ENCODE measurements around the gene CACNA1H. TPM values are rescaled to one million over a fixed set of nuclear protein-coding genes. Genes with fewer than 3 reads are reported as not detected.
A peak's percentile ranks its signal among the peaks of the same experiment; 100 is the strongest.

The CACNA1H gene
- total and polyA plus RNA-seq, 9 of the 15 experiments (the other 6 are each of a cell fraction or from before 2014, with no cell fraction given): 0.10 to 0.18 TPM; not detected in 7

- ATAC-seq: peak; percentile 28
- H3K27ac ChIP-seq (ENCODE audit: extremely low read depth, low read depth, low read length): no peak overlapping the region
- H3K36me3 ChIP-seq (ENCODE audit: control insufficient read depth, insufficient read depth, low read length): no peaks in the 10 kb centered on the region
- peaks cover 53 to 96% of the 10 kb centered on the region in 2 experiments; a peak in 4 of 5 replicates for H3K27me3 ChIP-seq (ENCODE audit: control insufficient read depth in 2 of 2, insufficient read depth in 2 of 2, low read length in 2 of 2)
- peak in 3 of 4 experiments; percentile 34 to 59 (median 58) for DNase-seq (ENCODE audit: extremely low read depth in 1 of 4, low spot score in 3 of 4)
- peak overlapping the region in 1 of 2 experiments; percentile 40; a peak in 1 of 4 replicates for H3K9ac ChIP-seq (ENCODE audit: insufficient read depth in 1 of 2, low read depth in 2 of 2, low read length in 2 of 2)
- peaks cover 31% of the 10 kb centered on the region for H4K20me1 ChIP-seq (replicated peaks; ENCODE audit: control insufficient read depth, insufficient read depth, low read length)
- CTCF ChIA-PET (ENCODE audit: low intra/inter-chr PET ratio): no interaction called here
- POLR2A ChIA-PET: interaction anchor here (0.6 kb wide), 1 partner anchor 471 kb away, joined by 4 read pairs; no protein-coding TSS in a partner anchor
- in situ Hi-C loops (cut with MboI): no loop called here
- H3K9me1 ChIP-seq (ENCODE audit: control insufficient read depth, insufficient read depth, low read length): no peaks in the 10 kb centered on the region
- H3K4me3 ChIP-seq: no peak overlapping the region
- no peak for FAIRE-seq
- no TSS peak for BruUV-seq (replicated peaks)
- H3K9me3 ChIP-seq (replicated peaks; ENCODE audit: control insufficient read depth, insufficient read depth, low read depth, low read length): no peaks in the 10 kb centered on the region
- H2AFZ ChIP-seq (ENCODE audit: low read depth, low read length): no peak overlapping the region
- H3K4me1 ChIP-seq (replicated peaks in 1 of 2; ENCODE audit: control insufficient read depth in 2 of 2, insufficient read depth in 2 of 2, low read length in 2 of 2): peaks cover 0 to 86% of the 10 kb centered on the region in 2 experiments; a peak in 2 of 5 replicates
- intact Hi-C loops (cut with micrococcal nuclease): no loop called here
- H3K79me2 ChIP-seq (ENCODE audit: control insufficient read depth, insufficient read depth, low read length): no peaks in the 10 kb centered on the region
- 3% methylated on average over 45 of the region's 56 CpGs for WGBS (ENCODE audit: insufficient coverage, low coverage, missing lambda C conversion rate)
- H3K4me2 ChIP-seq (ENCODE audit: insufficient read depth, low read length): no peak overlapping the region
- TF ChIP-seq FOXP4 (CRISPR knock-in tag; IDR thresholded peaks at IDR 0.05; ENCODE audit: borderline replicate concordance) (no peak), ZBTB40 (IDR thresholded peaks at IDR 0.05) (no peak), ZBTB40 (CRISPR knock-in tag; IDR thresholded peaks at IDR 0.05) (no peak), TAL1 (IDR thresholded peaks at IDR 0.05) (no peak), NR2C2 (CRISPR knock-in tag; IDR thresholded peaks at IDR 0.05) (0 out of 2 replicates have a peak, but pooled peaks have one; percentile 26), NR2C2 (tag; IDR thresholded peaks at IDR 0.05) (no peak), ZBTB33 (CRISPR knock-in tag; IDR thresholded peaks at IDR 0.05) (no peak)
These were observed 7.3 kb downstream of the CACNA1H start for GRCh38 chr16:1159973-1160772.

All from K562 (cell line).